HG03159 (cell line): Measurements from ENCODE around the gene CALCOCO2.

ENCODE experiments used
- ATAC-seq: cut with Tn5 transposase; IDR thresholded peaks from one replicate; pipeline ENCODE4 v1.9.1; 2021; ENCODE audit warnings: mild to moderate bottlenecking, moderate library complexity; ENCODE audit not compliant: unreplicated experiment

The CALCOCO2 gene

DNA sequence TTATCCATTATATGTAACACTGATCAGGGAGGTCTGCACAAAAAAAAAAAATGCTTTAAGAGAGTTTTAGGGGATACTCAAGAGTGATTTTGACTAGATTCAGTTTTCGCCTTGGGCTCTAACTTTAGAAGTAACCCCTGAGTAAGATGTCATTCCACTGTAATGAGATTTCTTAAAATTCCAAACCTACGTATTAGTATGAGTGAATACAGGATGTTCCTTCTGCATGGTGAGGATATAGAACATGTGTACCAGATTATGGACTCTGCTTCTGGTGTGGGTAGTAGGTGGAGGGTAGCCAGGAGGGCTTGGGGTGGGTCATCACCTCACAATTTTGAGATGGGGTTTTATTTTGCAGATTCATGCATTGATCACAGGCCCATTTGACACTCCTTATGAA is 81.6 kb downstream of the CALCOCO2 start:
- ATAC-seq: no peak
